RWPE2 (cell line): Measurements from ENCODE around the gene BTG4.

Experiments used
- ATAC-seq: fragments of 200-7000 bp; cut with Tn5 transposase; 3 replicates; pipeline ENCODE4 v1.9.1; 2021; ENCODE audit warnings: low read depth
- DNase-seq: peaks from one replicate; pipeline ENCODE4 v3.0.0-alpha.2; 2020; ENCODE audit warnings: low spot score
- H3K27ac ChIP-seq: fragments of 450-650 bp; 2 replicates; pipeline ENCODE4 v1.5.1; 2017; ENCODE audit warnings: mild to moderate bottlenecking; ENCODE audit not compliant: poor library complexity, severe bottlenecking
- H3K27me3 ChIP-seq: fragments of 250-450 bp; sonication (Bioruptor Pico); 2 replicates; pipeline ENCODE4 v1.5.1; 2021; ENCODE audit warnings: mild to moderate bottlenecking, moderate library complexity; ENCODE audit not compliant: insufficient read depth, poor library complexity, severe bottlenecking
- H3K36me3 ChIP-seq: fragments of 250-450 bp; sonication (Bioruptor Pico); 2 replicates; pipeline ENCODE4 v1.5.1; 2020; ENCODE audit warnings: low read depth, mild to moderate bottlenecking, moderate library complexity
- H3K4me1 ChIP-seq: fragments of 250-450 bp; sonication (Bioruptor Pico); 2 replicates; pipeline ENCODE4 v1.5.1; 2021; ENCODE audit warnings: mild to moderate bottlenecking, moderate library complexity; ENCODE audit not compliant: insufficient read depth, poor library complexity, severe bottlenecking
- H3K4me3 ChIP-seq: fragments of 250-450 bp; sonication (Bioruptor Pico); 2 replicates; pipeline ENCODE4 v1.5.1; 2021; ENCODE audit warnings: mild to moderate bottlenecking, moderate library complexity; ENCODE audit not compliant: severe bottlenecking
- H3K9me3 ChIP-seq: fragments of 250-450 bp; sonication (Bioruptor Pico); 2 replicates; pipeline ENCODE4 v1.5.1; 2021; ENCODE audit warnings: mild to moderate bottlenecking, moderate library complexity; ENCODE audit not compliant: severe bottlenecking
- TF ChIP-seq, protein P1 (sequence below): fragments of 450-650 bp; IDR thresholded peaks from one replicate; pipeline ENCODE4 v1.5.1; 2017; ENCODE audit warnings: mild to moderate bottlenecking, moderate library complexity; ENCODE audit not compliant: poor library complexity, severe bottlenecking

The BTG4 gene

GRCh38 chr11:111524056-111524455 lies 11.9 kb upstream of the BTG4 start:
- Histone ChIP-seq H3K9me3 (no peaks in the 10 kb centered on the region), H3K4me3 (no peak overlapping the region), H3K4me1 (peaks cover 44% of the 10 kb centered on the region), H3K36me3 (no peaks in the 10 kb centered on the region), H3K27me3 (no peaks in the 10 kb centered on the region), H3K27ac (no peak overlapping the region)
- ATAC-seq (no peak), DNase-seq (no peak)
- TF ChIP-seq, protein P1, sequence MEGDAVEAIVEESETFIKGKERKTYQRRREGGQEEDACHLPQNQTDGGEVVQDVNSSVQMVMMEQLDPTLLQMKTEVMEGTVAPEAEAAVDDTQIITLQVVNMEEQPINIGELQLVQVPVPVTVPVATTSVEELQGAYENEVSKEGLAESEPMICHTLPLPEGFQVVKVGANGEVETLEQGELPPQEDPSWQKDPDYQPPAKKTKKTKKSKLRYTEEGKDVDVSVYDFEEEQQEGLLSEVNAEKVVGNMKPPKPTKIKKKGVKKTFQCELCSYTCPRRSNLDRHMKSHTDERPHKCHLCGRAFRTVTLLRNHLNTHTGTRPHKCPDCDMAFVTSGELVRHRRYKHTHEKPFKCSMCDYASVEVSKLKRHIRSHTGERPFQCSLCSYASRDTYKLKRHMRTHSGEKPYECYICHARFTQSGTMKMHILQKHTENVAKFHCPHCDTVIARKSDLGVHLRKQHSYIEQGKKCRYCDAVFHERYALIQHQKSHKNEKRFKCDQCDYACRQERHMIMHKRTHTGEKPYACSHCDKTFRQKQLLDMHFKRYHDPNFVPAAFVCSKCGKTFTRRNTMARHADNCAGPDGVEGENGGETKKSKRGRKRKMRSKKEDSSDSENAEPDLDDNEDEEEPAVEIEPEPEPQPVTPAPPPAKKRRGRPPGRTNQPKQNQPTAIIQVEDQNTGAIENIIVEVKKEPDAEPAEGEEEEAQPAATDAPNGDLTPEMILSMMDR: no peak

DNA sequence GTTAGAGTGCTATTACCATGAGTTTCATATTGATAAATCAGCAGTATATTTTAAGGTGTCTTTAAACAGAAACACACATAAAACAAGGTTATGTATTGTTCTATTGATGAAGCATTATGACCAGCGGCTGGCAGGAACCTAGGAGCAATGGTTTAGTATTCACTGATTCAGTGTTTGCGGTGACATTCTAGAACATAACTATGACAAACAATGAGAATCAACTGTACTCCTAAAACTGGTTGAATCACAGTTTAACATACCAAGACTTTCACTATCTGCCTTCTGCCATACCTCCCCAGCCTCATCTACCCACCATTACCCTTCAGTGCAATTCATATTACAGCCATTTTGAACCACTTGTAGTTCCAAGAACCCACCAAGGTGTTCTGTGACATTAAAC lies 11.2 kb upstream of the BTG4 start:
- ATAC-seq (no peak), DNase-seq (no peak)
- Histone ChIP-seq H3K27me3 (no peaks in the 10 kb centered on the region), H3K4me3 (no peak overlapping the region), H3K9me3 (no peaks in the 10 kb centered on the region), H3K36me3 (no peaks in the 10 kb centered on the region), H3K4me1 (peaks cover 44% of the 10 kb centered on the region), H3K27ac (no peak overlapping the region)
- TF ChIP-seq, protein P1: no peak

GRCh38 chr11:111522426-111522825 lies 10.2 kb upstream of the BTG4 start:
- Histone ChIP-seq H3K4me3 (no peak overlapping the region), H3K9me3 (no peaks in the 10 kb centered on the region), H3K36me3 (no peaks in the 10 kb centered on the region), H3K27ac (no peak overlapping the region), H3K4me1 (peaks cover 43% of the 10 kb centered on the region), H3K27me3 (no peaks in the 10 kb centered on the region)
- no peak for ATAC-seq
- no peak for DNase-seq
- TF ChIP-seq, protein P1: no peak

DNA sequence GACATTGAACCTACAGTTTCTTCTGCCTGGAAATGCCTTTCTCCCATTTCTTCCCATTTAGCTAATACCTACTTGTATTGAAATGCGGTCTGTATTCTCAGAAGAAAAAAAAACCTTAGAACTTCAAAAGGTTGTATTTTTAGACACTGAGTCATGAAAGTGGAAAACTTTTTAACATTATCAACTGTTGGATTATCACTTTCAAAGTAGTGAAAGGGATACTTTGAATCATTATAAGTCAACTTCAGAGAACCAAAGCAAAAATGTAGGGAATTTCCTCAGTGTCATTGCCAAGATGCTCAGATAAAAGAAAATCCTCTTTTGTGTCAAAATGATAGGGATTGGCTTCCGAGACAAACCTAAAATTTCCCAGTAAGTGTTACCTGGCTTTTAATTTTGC lies 8.9 kb upstream of the BTG4 start:
- no peak for DNase-seq

DNA sequence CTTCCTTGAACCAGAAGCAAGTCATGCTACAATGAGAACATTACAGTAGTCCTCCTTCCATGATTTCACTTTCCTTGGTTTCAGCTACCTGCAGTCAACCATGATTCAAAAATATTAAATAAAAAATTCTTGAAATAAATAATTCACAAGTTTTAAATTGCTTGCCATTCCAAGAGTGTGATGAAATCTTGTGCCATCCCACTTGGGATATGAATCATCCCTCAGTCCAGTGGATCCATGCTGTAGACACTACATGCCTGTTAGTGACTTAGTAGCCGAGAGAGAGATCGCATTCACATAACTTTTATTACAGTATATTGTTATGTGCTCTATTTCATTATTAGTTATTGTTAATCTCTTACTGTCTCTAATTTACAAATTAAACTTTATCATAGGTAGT lies 8.4 kb upstream of the BTG4 start:
- peaks cover 25% of the 10 kb centered on the region for H3K4me1 ChIP-seq
- no peaks in the 10 kb centered on the region for H3K9me3 ChIP-seq
- peak; percentile 57; the same call in 2 of the 3 replicates for ATAC-seq
- no peak overlapping the region for H3K27ac ChIP-seq
- H3K27me3 ChIP-seq: no peaks in the 10 kb centered on the region
- DNase-seq: no peak
- H3K36me3 ChIP-seq: no peaks in the 10 kb centered on the region
- H3K4me3 ChIP-seq: no peak overlapping the region
- TF ChIP-seq, protein P1: no peak

More for the DNA sequence above, 8.9 kb upstream of the BTG4 start:
- TF ChIP-seq, protein P1: no peak
- peaks cover 30% of the 10 kb centered on the region for H3K4me1 ChIP-seq
- no peaks in the 10 kb centered on the region for H3K9me3 ChIP-seq
- H3K27ac ChIP-seq: no peak overlapping the region
- no peak for ATAC-seq
- H3K4me3 ChIP-seq: no peak overlapping the region
- H3K27me3 ChIP-seq: no peaks in the 10 kb centered on the region
- no peaks in the 10 kb centered on the region for H3K36me3 ChIP-seq
